ENCODE results near the gene CDHR2.
"Not testable (repeated sequence)": the region's sequence is repeated elsewhere in the genome, so short reads cannot be mapped to it uniquely, and the experiment has no call there.

The CDHR2 gene

DNA sequence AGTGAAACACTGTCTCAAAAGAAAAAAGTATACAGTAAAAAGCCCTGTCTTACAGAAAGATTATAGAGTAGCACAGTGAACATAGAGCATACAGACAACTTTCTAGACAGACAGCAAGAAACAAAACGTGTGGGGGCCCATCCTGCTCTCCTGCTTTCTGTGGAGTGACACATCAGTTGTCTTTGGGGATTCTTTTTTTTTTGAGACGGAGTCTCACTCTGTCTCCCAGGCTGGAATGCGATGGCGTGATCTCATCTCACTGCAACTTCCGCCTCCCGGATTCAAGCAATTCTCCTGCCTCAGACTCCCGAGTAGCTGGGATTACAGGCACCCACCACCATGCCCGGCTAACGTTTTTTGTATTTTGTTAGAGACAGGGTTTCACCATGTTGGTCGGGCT, 14.9 kb downstream of the CDHR2 start:
- DNase-seq (ENCODE audit: low read depth in 4 of 4, low spot score in 1 of 4) = no peak

DNA sequence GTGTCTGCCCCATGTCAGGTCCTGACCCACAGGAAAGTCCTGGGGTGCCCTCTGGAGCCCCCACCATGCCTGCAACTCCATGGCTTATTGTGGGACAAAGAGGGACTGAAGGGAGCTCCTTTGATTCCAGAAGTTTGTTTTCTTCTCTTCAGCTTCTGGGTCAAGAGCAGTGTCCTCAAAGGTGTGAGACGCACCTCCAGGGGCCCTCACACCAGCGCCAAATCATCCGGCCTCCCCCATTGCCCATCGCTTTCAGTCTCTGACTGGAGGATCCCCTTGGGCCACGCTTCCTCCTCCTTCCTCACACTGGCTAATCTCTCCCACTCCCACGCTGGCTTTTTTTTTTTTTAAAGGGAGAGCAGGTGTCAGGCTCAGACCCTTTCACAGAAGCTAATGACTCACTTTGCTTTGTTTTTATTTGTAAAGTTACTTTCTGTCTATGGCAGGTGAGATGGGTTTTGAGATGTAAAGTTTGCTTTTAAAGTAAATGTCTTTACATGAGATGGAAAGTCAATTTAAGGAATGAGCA, 16.7 kb downstream of the CDHR2 start:
- DNase-seq (ENCODE audit: low read depth in 4 of 4, low spot score in 1 of 4) = no peak

DNA sequence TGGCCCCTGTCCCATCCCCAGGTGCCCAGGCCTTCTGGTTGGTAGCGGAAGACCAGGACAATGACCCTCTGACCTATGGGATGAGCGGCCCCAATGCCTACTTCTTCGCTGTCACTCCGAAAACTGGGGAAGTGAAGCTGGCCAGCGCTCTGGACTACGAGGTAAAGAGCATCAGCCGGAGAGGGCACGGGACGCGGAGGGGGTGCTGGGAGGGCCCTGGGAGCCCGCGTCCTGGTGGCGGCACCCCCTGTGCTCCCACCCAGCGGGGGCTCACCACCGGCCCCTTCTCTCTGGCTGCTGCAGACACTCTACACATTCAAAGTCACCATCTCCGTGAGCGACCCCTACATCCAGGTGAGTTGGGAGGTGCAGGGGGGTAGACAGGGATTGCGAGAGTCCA, 19.5 kb downstream of the CDHR2 start:
- no peak for DNase-seq (ENCODE audit: low read depth in 4 of 4, low spot score in 1 of 4)

DNA sequence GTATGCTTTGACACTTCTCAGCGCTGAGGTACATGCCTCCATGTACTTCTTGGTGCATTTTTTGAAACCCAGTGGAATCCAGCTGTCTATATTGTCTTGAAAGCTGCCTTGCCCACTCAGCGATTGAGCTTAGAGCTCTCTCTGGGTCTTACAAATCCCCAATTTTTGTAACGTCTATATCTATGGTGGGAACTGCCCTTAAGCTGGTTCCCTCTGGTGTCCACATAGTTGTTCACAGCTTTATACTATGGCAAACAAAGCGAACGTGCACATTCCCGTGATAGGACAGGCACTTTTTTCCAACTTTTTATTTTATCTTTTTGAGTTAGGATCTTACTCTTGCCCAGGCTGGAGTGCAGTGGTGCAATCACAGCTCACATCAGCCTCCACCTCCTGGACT, 20.9 kb downstream of the CDHR2 start:
- DNase-seq (ENCODE audit: low read depth in 4 of 4, low spot score in 1 of 4) = no peak

DNA sequence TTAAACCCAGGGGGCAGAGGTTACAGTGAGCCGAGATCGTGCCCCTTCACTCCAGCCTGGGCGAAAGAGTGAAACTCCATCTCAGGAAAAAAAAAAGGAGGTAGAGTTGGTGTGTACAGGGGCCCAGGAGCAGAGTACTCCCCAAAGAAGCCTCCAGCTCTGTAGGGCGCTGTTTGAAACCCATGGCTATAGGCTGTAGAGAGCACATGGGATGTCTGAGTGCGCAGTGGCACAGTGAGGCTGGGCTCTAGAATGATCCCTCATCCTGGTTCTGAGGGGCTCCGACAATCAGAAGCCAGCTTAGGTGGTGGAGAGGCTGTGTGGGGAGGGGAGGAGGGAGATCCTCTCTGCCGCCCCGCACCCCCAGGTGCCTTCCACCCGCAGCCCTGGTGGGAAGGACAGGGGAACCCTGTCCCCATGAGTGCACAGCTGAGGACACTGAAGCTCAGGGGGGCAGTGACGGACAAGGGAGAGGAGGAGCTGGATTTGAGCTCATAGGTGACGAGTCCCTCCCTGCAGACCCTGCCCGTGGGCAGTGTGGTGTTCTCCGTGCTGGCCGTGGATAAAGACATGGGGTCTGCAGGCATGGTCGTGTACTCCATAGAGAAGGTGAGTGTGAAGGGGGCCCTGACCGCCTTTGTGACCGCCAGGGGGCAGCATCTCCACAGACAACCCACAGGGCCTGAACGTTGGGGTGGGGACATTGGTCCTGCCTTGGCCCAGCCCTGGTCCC, 24.6 kb downstream of the CDHR2 start:
- DNase-seq (ENCODE audit: low read depth in 4 of 4, low spot score in 1 of 4) = peak; percentile 68 to 77 (median 70)

DNA sequence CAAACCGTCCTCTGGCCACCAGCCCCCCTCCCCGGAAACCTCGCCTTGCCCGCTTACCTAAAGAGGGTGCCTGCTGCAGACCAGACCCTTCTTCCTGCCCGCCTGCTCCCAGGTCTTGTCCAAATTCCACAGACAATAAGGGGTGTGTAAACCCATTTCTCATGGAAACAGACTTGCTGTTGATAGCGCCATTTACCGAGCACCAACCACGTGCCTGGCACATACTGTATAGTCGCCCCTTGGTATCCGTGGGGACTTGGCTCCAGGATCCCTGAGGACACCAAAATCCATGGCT, 25.1 kb downstream of the CDHR2 start:
- no peak for DNase-seq (ENCODE audit: low read depth in 4 of 4, low spot score in 1 of 4)

DNA sequence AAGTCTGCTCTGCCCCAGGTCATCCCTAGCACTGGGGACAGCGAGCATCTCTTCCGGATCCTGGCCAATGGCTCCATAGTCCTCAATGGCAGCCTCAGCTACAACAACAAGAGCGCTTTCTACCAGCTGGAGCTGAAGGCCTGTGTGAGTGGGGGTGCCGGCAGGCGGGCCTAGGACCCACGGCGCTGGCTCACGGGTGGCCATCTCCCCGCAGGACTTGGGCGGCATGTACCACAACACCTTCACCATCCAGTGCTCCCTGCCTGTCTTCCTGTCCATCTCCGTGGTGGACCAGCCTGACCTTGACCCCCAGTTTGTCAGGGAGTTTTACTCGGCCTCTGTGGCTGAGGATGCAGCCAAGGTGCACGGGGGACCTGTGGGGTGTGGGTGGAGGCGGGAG, 25.9 kb downstream of the CDHR2 start:
- no peak for DNase-seq (ENCODE audit: low read depth in 4 of 4, low spot score in 1 of 4)

DNA sequence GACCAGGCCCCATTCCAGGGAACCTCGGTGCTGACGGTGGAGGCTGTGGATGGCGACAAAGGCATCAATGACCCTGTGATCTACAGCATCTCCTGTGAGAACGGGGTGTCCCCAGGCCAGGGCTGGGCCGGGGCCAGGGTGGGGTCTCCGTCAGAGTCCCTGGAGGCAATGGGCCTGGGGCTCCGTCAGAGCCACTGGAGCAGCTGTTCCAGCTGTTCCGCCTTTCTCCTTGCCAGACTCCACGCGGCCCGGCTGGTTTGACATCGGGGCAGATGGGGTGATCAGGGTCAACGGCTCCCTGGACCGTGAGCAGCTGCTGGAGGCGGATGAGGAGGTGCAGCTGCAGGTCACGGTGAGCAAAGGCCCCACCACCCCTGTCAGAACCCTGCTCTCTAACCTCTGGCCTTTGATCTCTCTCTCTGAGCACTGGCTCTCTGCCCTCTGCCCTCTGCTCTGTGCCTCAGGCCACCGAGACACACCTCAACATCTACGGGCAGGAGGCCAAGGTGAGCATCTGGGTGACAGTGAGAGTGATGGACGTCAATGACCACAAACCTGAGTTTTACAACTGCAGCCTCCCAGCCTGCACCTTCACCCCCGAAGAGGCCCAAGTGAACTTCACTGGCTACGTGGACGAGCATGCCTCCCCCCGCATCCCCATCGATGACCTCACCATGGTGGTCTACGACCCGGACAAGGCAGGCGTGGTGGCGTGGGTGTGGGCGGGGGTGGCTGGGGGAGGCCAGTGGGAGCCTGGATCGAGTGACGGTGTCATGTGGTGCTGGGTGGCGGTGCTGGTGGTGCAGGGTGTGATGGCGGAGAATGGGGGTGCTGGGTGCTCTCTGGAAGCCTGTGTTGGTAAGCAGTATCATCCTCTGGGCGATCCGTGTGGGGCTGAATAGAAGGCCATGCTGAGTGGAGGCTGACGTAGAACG, 26.6 kb downstream of the CDHR2 start:
- no peak for DNase-seq (ENCODE audit: low read depth in 4 of 4, low spot score in 1 of 4)

DNA sequence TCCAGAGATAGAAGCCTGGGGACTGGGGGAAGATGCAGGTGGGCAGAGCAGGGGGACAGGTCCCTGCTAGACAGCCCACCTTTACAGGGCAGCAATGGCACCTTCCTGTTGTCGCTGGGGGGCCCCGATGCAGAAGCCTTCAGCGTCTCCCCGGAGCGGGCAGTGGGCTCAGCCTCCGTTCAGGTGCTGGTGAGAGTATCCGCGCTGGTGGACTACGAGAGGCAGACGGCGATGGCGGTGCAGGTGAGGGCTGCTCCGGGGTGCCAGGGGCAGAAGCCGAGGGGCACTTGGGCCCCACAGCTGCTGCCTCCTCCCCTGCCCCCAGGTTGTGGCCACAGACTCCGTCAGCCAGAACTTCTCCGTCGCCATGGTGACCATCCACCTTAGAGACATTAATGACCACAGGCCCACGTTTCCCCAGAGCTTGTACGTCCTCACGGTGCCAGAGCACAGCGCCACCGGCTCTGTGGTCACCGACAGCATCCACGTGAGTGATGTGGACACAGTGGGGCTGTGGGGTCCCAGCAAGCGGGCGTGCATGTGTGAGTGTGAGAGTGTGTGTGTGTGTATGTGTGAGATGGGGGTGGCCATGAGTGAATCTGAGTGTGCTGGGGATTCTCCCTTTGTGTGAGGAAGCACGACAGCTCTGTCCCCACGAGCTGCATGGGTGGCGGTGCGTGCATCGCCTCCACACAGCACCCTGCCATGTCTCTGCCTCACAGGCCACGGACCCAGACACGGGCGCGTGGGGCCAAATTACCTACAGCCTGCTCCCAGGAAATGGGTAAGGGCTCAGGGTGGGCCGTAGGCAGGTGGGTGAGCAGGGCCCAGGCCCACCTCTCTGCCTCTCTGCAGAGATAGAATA, 28.4 kb downstream of the CDHR2 start:
- DNase-seq (ENCODE audit: low read depth in 4 of 4, low spot score in 1 of 4) = no peak

DNA sequence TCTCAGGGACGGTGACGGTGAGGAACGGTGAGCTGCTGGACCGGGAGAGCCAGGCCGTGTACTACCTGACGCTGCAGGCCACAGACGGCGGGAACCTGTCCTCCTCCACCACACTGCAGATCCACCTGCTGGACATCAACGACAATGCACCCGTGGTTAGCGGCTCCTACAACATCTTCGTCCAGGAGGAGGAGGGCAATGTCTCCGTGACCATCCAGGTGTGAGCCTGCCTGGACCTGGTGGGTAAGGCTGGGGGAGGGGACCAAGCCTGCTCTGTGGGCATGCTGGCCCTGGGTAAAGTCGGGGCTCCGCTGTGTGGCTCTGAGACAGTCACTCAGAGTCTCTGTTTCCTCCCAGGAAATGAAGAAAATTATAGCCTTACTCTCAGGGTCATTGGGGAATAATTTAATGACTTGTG, 29.3 kb downstream of the CDHR2 start:
- no peak for DNase-seq (ENCODE audit: low read depth in 4 of 4, low spot score in 1 of 4)

DNA sequence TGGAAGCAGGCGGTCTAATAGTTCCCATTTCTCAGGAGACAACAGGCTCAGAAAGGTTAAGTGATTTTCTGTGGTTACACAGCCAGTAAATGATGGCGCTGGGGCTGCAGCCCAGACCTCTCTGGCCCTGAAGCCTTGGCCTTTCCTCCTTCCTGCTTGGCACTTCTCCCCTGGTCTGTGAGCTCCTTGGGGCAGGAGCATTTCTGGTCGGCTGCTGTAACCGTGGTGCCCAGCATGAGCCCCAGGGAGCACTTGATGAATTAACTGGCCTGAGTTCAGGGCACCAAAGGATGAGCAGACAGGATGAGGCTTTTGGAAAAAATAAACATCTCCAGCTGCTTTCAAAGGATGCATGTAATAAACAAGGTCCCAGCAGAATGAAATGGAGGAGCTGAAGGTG, 30.2 kb downstream of the CDHR2 start:
- no peak for DNase-seq (ENCODE audit: low read depth in 4 of 4, low spot score in 1 of 4)

DNA sequence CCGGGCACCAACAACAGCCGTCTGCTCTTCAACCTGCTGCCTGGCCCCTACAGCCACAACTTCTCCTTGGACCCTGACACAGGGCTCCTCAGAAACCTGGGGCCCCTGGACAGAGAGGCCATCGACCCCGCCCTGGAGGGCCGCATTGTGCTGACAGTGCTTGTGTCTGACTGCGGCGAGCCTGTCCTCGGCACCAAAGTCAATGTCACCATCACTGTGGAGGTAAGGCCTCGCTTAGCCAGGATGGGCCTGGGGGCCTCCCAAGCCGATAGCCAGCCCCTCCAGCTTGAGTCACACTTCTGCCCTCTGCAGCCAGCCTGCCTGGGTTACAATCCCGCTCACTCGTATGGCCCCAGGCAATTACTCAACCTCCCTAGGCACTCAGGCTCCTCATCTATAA, 32.2 kb downstream of the CDHR2 start:
- DNase-seq (ENCODE audit: low read depth in 4 of 4, low spot score in 1 of 4) = no peak

DNA sequence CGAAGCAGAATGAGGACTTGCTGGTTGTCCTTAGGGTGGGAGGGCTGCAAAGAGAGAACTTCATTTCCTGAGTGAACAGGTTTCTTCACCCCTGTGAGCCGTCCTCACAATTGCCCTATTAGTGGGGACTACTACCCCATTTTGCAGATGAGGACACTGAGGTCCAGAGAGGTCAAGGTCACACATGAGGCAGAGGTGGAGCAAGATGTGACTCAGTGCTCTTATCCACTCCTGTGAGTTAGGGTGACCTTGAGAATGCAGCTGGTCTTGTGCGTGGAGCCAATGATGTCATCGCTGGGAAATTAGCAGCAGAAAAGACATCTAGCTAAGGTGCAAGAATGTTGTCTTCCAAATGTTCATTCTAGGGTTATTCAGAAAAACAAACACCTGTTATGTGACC, 33.9 kb downstream of the CDHR2 start:
- DNase-seq (ENCODE audit: low read depth in 4 of 4, low spot score in 1 of 4) = no peak

DNA sequence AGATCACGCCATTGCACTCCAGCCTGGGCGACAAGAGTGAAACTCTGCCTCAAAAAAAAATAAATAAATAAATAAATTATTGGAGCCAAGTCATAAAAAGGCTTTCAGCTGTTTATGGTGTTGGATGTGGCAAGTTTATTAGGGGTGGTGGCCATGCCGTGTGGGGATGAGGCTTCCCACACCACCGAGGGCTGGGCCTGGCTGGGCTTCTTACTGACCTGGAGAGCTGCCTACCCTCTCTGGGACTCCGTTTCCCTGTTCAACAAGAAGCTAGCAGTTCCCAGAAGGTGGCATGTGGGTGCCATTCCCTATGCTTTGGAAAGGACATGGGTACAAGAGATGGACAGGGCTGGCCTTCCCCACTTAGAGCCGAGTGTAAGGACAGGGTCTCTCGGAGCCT, 38.3 kb downstream of the CDHR2 start:
- DNase-seq (ENCODE audit: low read depth in 4 of 4, low spot score in 1 of 4) = no peak

DNA sequence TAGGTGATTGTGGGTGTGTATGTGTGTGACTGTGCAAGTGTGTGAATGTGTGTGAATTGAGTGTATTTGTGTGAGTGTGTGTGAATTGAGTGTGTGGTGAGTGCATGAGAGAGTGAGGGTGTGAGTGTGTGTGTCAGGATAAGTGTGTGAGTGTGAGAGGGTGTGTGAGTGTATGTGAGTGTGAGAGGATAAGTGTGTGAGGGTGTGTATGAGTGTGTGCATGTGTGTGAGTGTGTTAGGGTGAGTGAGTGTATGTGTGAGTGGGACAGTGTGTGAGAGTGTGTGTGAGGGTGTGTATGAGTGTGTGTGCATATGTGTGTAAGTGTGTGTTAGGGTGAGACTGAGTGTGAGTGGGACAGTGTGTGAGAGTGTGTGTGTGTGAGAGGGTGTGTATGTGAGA, 39.2 kb downstream of the CDHR2 start:
- no peak for DNase-seq (ENCODE audit: low read depth in 4 of 4, low spot score in 1 of 4)

DNA sequence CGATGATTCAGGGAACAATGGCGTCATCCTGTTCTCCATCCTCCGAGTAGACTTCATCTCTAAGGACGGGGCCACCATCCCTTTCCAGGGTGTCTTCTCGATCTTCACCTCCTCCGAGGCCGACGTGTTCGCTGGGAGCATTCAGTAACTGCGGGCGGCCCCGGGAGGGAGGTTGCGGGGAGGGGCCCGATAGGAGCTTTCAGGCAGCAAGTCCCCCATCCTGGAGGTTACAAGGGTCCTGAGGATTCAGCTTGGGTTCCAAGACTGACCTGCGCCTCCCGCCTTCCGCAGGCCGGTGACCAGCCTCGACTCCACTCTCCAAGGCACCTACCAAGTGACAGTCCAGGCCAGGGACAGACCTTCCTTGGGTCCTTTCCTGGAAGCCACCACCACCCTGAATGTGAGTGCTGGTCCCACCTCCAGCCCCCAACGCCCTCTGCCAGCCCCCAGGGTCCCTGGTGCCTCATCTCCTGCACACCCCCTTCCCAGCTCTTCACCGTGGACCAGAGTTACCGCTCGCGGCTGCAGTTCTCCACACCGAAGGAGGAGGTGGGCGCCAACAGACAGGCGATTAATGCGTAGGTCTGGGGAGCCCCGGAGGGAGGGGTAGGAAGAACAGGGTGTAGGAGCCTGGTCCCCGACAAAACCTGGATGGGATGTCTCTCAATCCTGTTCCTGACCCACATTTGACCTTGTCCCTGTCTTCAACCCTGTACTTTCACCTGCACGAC, 40.1 kb downstream of the CDHR2 start:
- DNase-seq (ENCODE audit: low read depth in 4 of 4, low spot score in 1 of 4) = no peak

DNA sequence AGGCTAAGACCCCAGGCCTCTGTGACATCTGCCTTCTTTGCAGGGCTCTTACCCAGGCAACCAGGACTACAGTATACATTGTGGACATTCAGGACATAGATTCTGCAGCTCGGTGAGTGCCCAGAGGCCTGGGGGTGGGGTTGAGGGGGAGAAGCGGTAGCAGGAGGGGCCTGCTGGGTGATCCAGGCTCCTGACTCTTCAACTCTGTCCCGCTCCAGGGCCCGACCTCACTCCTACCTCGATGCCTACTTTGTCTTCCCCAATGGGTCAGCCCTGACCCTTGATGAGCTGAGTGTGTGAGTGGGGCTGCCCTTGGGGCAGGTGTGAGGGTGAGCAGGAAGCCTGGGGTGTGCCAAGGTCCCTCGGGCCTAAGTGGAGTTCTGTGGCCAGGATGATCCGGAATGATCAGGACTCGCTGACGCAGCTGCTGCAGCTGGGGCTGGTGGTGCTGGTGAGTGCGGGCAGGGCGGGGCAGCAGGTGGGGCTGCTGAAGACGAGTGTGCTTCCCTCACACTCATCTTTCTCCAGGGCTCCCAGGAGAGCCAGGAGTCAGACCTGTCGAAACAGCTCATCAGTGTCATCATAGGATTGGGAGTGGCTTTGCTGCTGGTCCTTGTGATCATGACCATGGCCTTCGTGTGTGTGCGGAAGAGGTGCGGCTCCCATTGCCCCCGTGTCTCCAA, 41.0 kb downstream of the CDHR2 start:
- no peak for DNase-seq (ENCODE audit: low read depth in 4 of 4, low spot score in 1 of 4)

DNA sequence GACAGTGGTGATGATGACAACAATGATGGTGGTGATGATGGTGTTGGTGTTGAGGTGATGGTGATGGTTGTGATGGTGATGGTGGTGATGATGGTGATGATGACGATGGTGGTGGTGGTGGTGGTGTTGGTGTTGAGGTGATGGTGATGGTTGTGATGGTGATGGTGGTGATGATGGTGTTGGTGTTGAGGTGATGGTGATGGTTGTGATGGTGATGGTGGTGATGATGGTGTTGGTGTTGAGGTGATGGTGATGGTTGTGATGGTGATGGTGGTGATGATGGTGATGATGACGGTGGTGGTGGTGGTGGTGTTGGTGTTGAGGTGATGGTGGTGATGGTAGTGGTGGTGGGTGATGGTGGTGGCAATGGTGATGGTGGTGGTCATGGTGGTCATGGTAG, 42.5 kb downstream of the CDHR2 start:
- DNase-seq (ENCODE audit: low read depth in 4 of 4, low spot score in 1 of 4) = not testable (repeated sequence)

DNA sequence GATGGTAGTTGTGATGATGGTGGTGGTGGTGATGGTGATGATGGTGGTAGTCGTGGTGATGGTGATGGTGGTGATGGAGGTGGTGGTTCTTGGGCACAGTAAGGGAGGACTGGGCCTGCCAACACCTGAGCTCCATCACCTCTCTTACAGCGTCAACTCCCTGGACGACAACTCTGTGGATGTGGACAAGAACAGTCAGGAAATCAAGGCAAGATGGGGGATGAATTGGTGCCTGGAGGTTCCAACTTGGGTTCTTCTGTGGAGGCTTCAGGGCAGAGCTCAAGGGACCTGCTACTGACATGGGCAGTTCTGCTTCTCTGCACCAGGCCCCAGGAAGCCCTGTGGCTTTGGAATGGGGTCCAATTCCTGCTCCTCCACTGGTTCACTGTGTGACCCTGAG, 43.4 kb downstream of the CDHR2 start:
- DNase-seq (ENCODE audit: low read depth in 4 of 4, low spot score in 1 of 4) = no peak

DNA sequence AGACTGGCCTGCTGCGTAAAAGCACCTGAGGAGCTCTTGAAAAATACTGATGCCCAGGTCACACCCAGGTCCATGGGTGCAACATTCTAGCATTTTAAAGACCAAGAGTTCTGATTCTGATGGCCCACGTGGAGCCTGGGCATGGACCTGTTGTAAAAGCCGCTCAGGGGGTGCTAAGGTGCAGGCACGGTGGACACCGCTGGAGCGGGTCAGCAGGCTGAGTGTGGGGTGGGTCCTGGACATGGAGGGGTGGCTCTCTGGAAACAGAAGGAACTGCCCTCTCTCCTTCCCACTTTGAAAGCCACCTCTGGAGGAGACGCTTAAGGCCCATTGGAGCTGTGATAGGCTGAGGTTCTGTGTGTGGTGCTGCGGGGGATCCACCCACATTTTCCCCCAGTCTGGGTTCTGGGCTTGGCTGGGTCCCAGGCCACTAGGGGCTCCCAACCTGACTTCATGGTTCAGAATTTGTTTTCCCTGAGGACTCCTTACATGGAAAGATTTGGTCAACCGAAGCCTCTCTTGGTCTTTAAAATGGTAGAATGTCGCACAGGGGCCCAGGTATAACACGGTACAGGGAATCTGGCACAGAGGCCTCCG, 44.2 kb downstream of the CDHR2 start:
- DNase-seq (ENCODE audit: low read depth in 4 of 4, low spot score in 1 of 4) = no peak
